ENCODE data around the gene MTCH1.

Gene MTCH1

GRCh38 chr6:36926708-36927513 lies 59.1 kb downstream of the MTCH1 start:
- H3K9me3 ChIP-seq (ENCODE audit: control insufficient read depth, low read length), result no peaks in the 10 kb centered on the region
- H3K27me3 ChIP-seq (replicated peaks; ENCODE audit: control insufficient read depth, insufficient read depth, low read length, poor library complexity, severe bottlenecking), result no peaks in the 10 kb centered on the region
- peaks cover 25% of the 10 kb centered on the region for H3K36me3 ChIP-seq (ENCODE audit: control insufficient read depth, insufficient read depth, low read length)
- H3K27ac ChIP-seq (ENCODE audit: insufficient read depth, low read length, poor library complexity, severe bottlenecking), result no peak overlapping the region
- no peaks in the 10 kb centered on the region for H3K4me1 ChIP-seq (ENCODE audit: control insufficient read depth, insufficient read depth, low read length, poor library complexity, severe bottlenecking)
- no peak for DNase-seq
- no peak overlapping the region for H3K4me3 ChIP-seq (ENCODE audit: insufficient read depth, low read depth, low read length, poor library complexity, severe bottlenecking)

- Histone ChIP-seq H3K9me3 (ENCODE audit: control insufficient read depth, low read length) (no peaks in the 10 kb centered on the region), H3K27ac (ENCODE audit: insufficient read depth, low read length, poor library complexity, severe bottlenecking) (no peak overlapping the region), H3K4me3 (ENCODE audit: insufficient read depth, low read depth, low read length, poor library complexity, severe bottlenecking) (no peak overlapping the region), H3K27me3 (replicated peaks; ENCODE audit: control insufficient read depth, insufficient read depth, low read length, poor library complexity, severe bottlenecking) (no peaks in the 10 kb centered on the region), H3K36me3 (ENCODE audit: control insufficient read depth, insufficient read depth, low read length) (peaks cover 25% of the 10 kb centered on the region), H3K4me1 (ENCODE audit: control insufficient read depth, insufficient read depth, low read length, poor library complexity, severe bottlenecking) (no peaks in the 10 kb centered on the region)
- DNase-seq, result no peak
Observed at GRCh38 chr6:36925809-36926208, 60.2 kb downstream of the MTCH1 start.

GRCh38 chr6:36924778-36925374 lies 61.1 kb downstream of the MTCH1 start:
- Histone ChIP-seq H3K27ac (ENCODE audit: insufficient read depth, low read length, poor library complexity, severe bottlenecking) (no peak overlapping the region), H3K9me3 (ENCODE audit: control insufficient read depth, low read length) (no peaks in the 10 kb centered on the region), H3K36me3 (ENCODE audit: control insufficient read depth, insufficient read depth, low read length) (peaks cover 27% of the 10 kb centered on the region), H3K27me3 (replicated peaks; ENCODE audit: control insufficient read depth, insufficient read depth, low read length, poor library complexity, severe bottlenecking) (no peaks in the 10 kb centered on the region), H3K4me3 (ENCODE audit: insufficient read depth, low read depth, low read length, poor library complexity, severe bottlenecking) (no peak overlapping the region), H3K4me1 (ENCODE audit: control insufficient read depth, insufficient read depth, low read length, poor library complexity, severe bottlenecking) (no peaks in the 10 kb centered on the region)
- DNase-seq, result no peak

GRCh38 chr6:36924131-36924530 lies 61.9 kb downstream of the MTCH1 start:
- Histone ChIP-seq H3K4me3 (ENCODE audit: insufficient read depth, low read depth, low read length, poor library complexity, severe bottlenecking) (no peak overlapping the region), H3K36me3 (ENCODE audit: control insufficient read depth, insufficient read depth, low read length) (peaks cover 34% of the 10 kb centered on the region), H3K27ac (ENCODE audit: insufficient read depth, low read length, poor library complexity, severe bottlenecking) (no peak overlapping the region), H3K27me3 (replicated peaks; ENCODE audit: control insufficient read depth, insufficient read depth, low read length, poor library complexity, severe bottlenecking) (no peaks in the 10 kb centered on the region), H3K4me1 (ENCODE audit: control insufficient read depth, insufficient read depth, low read length, poor library complexity, severe bottlenecking) (no peaks in the 10 kb centered on the region), H3K9me3 (ENCODE audit: control insufficient read depth, low read length) (no peaks in the 10 kb centered on the region)
- no peak for DNase-seq

GRCh38 chr6:36920546-36920945 lies 65.5 kb downstream of the MTCH1 start:
- no peaks in the 10 kb centered on the region for H3K9me3 ChIP-seq (ENCODE audit: control insufficient read depth, low read length)
- no peak overlapping the region for H3K4me3 ChIP-seq (ENCODE audit: insufficient read depth, low read depth, low read length, poor library complexity, severe bottlenecking)
- H3K4me1 ChIP-seq (ENCODE audit: control insufficient read depth, insufficient read depth, low read length, poor library complexity, severe bottlenecking), result no peaks in the 10 kb centered on the region
- no peaks in the 10 kb centered on the region for H3K27me3 ChIP-seq (replicated peaks; ENCODE audit: control insufficient read depth, insufficient read depth, low read length, poor library complexity, severe bottlenecking)
- H3K27ac ChIP-seq (ENCODE audit: insufficient read depth, low read length, poor library complexity, severe bottlenecking), result no peak overlapping the region
- no peak for DNase-seq
- peaks cover 70% of the 10 kb centered on the region for H3K36me3 ChIP-seq (ENCODE audit: control insufficient read depth, insufficient read depth, low read length)

- Histone ChIP-seq H3K4me1 (ENCODE audit: control insufficient read depth, insufficient read depth, low read length, poor library complexity, severe bottlenecking) (no peaks in the 10 kb centered on the region), H3K36me3 (ENCODE audit: control insufficient read depth, insufficient read depth, low read length) (peaks cover 70% of the 10 kb centered on the region), H3K9me3 (ENCODE audit: control insufficient read depth, low read length) (no peaks in the 10 kb centered on the region), H3K4me3 (ENCODE audit: insufficient read depth, low read depth, low read length, poor library complexity, severe bottlenecking) (no peak overlapping the region), H3K27me3 (replicated peaks; ENCODE audit: control insufficient read depth, insufficient read depth, low read length, poor library complexity, severe bottlenecking) (no peaks in the 10 kb centered on the region), H3K27ac (ENCODE audit: insufficient read depth, low read length, poor library complexity, severe bottlenecking) (no peak overlapping the region)
- DNase-seq, result no peak
Observed at GRCh38 chr6:36920049-36920448, 65.9 kb downstream of the MTCH1 start.
